ENCODE measurements around the gene PTH1R.
A peak's percentile ranks its signal among the peaks of the same experiment; 100 is the strongest.

Gene PTH1R

GRCh38 chr3:46907271-46907670 lies 29.8 kb downstream of the PTH1R start:
- H3K36me3 ChIP-seq (replicated peaks; ENCODE audit: low read depth, low read length), result peaks cover 5% of the 10 kb centered on the region
- H3K9me3 ChIP-seq (ENCODE audit: insufficient read depth, low read length), result no peaks in the 10 kb centered on the region
- TF ChIP-seq, protein P1, sequence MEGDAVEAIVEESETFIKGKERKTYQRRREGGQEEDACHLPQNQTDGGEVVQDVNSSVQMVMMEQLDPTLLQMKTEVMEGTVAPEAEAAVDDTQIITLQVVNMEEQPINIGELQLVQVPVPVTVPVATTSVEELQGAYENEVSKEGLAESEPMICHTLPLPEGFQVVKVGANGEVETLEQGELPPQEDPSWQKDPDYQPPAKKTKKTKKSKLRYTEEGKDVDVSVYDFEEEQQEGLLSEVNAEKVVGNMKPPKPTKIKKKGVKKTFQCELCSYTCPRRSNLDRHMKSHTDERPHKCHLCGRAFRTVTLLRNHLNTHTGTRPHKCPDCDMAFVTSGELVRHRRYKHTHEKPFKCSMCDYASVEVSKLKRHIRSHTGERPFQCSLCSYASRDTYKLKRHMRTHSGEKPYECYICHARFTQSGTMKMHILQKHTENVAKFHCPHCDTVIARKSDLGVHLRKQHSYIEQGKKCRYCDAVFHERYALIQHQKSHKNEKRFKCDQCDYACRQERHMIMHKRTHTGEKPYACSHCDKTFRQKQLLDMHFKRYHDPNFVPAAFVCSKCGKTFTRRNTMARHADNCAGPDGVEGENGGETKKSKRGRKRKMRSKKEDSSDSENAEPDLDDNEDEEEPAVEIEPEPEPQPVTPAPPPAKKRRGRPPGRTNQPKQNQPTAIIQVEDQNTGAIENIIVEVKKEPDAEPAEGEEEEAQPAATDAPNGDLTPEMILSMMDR (IDR thresholded peaks at IDR 0.05; ENCODE audit: low read depth, low read length), result no peak
- no peaks in the 10 kb centered on the region for H3K79me2 ChIP-seq (ENCODE audit: low read length)
- no peak overlapping the region for H2AFZ ChIP-seq (ENCODE audit: low read depth, low read length)
- no peak overlapping the region for H3K9ac ChIP-seq (ENCODE audit: low read length)
- H3K4me2 ChIP-seq (ENCODE audit: low read length), result no peak overlapping the region
- no peaks in the 10 kb centered on the region for H4K20me1 ChIP-seq (ENCODE audit: insufficient read depth, low read length)
- no peaks in the 10 kb centered on the region for H3K27me3 ChIP-seq (ENCODE audit: low read depth, low read length)
- peaks cover 7% of the 10 kb centered on the region; the same call in 1 of the 2 replicates for H3K4me1 ChIP-seq (ENCODE audit: low read length)
- no peak overlapping the region for H3K4me3 ChIP-seq (ENCODE audit: low read length)
- no peak overlapping the region for H3K27ac ChIP-seq (ENCODE audit: low read length)

GRCh38 chr3:46907960-46908293 lies 30.4 kb downstream of the PTH1R start:
- Histone ChIP-seq H3K4me2 (ENCODE audit: low read length) (no peak overlapping the region), H3K36me3 (replicated peaks; ENCODE audit: low read depth, low read length) (peaks cover 6% of the 10 kb centered on the region), H4K20me1 (ENCODE audit: insufficient read depth, low read length) (no peaks in the 10 kb centered on the region), H3K4me1 (ENCODE audit: low read length) (peaks cover 7% of the 10 kb centered on the region; the same call in 1 of the 2 replicates), H3K27me3 (ENCODE audit: low read depth, low read length) (no peaks in the 10 kb centered on the region), H3K9me3 (ENCODE audit: insufficient read depth, low read length) (no peaks in the 10 kb centered on the region), H3K4me3 (ENCODE audit: low read length) (no peak overlapping the region), H3K9ac (ENCODE audit: low read length) (no peak overlapping the region), H3K27ac (ENCODE audit: low read length) (no peak overlapping the region), H2AFZ (ENCODE audit: low read depth, low read length) (no peak overlapping the region), H3K79me2 (ENCODE audit: low read length) (no peaks in the 10 kb centered on the region)
- TF ChIP-seq EZH2phosphoT487 (IDR thresholded peaks at IDR 0.05; ENCODE audit: low read depth), result no peak
- TF ChIP-seq, protein P1 (IDR thresholded peaks at IDR 0.05; ENCODE audit: low read depth, low read length), result no peak

DNA sequence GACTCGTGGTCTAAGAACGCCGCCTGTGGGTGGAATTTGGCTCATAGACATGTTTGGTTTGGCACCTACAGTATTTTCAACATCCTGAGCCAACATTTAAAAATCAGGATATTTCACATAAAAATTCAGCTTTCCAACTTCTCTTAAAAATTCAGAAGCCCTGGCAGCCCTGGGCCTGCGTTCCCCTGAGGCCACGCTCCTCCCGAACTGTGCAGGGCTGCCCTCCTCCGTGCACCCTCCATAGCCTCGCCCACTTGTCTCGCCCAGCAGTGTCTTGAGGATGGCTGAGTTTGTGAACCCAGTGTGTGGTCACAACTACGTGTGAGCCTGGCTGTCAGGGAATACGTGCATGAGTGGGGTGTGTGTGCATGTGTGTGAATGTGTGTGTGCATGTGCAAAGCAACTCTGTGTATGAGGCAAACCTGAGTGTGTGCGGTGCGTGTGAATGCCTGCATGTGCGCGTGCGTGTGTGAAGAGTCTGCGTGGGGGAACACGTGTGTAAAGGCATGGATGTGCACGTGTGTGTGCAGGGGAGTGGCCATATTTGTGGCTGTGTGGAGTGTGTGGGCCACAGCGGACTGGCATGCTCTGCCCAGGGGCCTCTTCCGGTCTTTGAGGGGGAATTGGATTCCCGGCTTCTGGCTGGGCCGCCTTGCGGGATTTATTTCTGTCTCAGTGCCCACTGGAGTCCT lies 30.9 kb downstream of the PTH1R start:
- Histone ChIP-seq H3K9ac (ENCODE audit: low read length) (no peak overlapping the region), H3K79me2 (ENCODE audit: low read length) (no peaks in the 10 kb centered on the region), H3K4me2 (ENCODE audit: low read length) (no peak overlapping the region), H3K4me1 (ENCODE audit: low read length) (peaks cover 7% of the 10 kb centered on the region; the same call in 1 of the 2 replicates), H3K27me3 (ENCODE audit: low read depth, low read length) (no peaks in the 10 kb centered on the region), H2AFZ (ENCODE audit: low read depth, low read length) (no peak overlapping the region), H3K9me3 (ENCODE audit: insufficient read depth, low read length) (no peaks in the 10 kb centered on the region), H3K36me3 (replicated peaks; ENCODE audit: low read depth, low read length) (peaks cover 9% of the 10 kb centered on the region), H3K4me3 (ENCODE audit: low read length) (no peak overlapping the region), H3K27ac (ENCODE audit: low read length) (no peak overlapping the region), H4K20me1 (ENCODE audit: insufficient read depth, low read length) (no peaks in the 10 kb centered on the region)
- TF ChIP-seq, protein P1 (IDR thresholded peaks at IDR 0.05; ENCODE audit: low read depth, low read length), result peak; percentile 47
- no peak for TF ChIP-seq EZH2phosphoT487 (IDR thresholded peaks at IDR 0.05; ENCODE audit: low read depth)

GRCh38 chr3:46908986-46909534 lies 31.5 kb downstream of the PTH1R start:
- Histone ChIP-seq H3K27ac (ENCODE audit: low read length) (no peak overlapping the region), H3K4me3 (ENCODE audit: low read length) (peak overlapping the region; percentile 55), H3K4me2 (ENCODE audit: low read length) (peak overlapping the region; percentile 74), H4K20me1 (ENCODE audit: insufficient read depth, low read length) (no peaks in the 10 kb centered on the region), H2AFZ (ENCODE audit: low read depth, low read length) (0 out of 2 replicates have a peak overlapping the region, but pooled peaks have one; percentile 16), H3K79me2 (ENCODE audit: low read length) (no peaks in the 10 kb centered on the region), H3K9ac (ENCODE audit: low read length) (peak overlapping the region; percentile 8; the same call in 1 of the 2 replicates), H3K4me1 (ENCODE audit: low read length) (peaks cover 7% of the 10 kb centered on the region; the same call in 1 of the 2 replicates), H3K36me3 (replicated peaks; ENCODE audit: low read depth, low read length) (peaks cover 14% of the 10 kb centered on the region), H3K27me3 (ENCODE audit: low read depth, low read length) (no peaks in the 10 kb centered on the region), H3K9me3 (ENCODE audit: insufficient read depth, low read length) (no peaks in the 10 kb centered on the region)
- TF ChIP-seq, protein P1 (IDR thresholded peaks at IDR 0.05; ENCODE audit: low read depth, low read length), result no peak
- no peak for TF ChIP-seq EZH2phosphoT487 (IDR thresholded peaks at IDR 0.05; ENCODE audit: low read depth)

Measured in OCI-LY3 (cell line).